ENCODE data around the gene SELENOO. TPM values are rescaled to one million over a fixed set of nuclear protein-coding genes. Genes with fewer than 3 reads are reported as not detected.
A peak's percentile ranks its signal among the peaks of the same experiment; 100 is the strongest.

Gene SELENOO
- total RNA-seq, 1 experiment from 2014 or later, result 20.5 TPM

- DNase-seq (ENCODE audit: low read depth), result no peak
Observed at GRCh38 chr22:50184902-50185374, 15.9 kb upstream of the SELENOO start.

GRCh38 chr22:50185375-50186087 is 15.3 kb upstream of the SELENOO start, which contains the start of gene TRABD:
TSS of gene TRABD (plus strand) at chr22:50185913. CDS start at chr22:50193061, 7,148 bp downstream.
- peak; percentile 94 for DNase-seq (ENCODE audit: low read depth)

DNA sequence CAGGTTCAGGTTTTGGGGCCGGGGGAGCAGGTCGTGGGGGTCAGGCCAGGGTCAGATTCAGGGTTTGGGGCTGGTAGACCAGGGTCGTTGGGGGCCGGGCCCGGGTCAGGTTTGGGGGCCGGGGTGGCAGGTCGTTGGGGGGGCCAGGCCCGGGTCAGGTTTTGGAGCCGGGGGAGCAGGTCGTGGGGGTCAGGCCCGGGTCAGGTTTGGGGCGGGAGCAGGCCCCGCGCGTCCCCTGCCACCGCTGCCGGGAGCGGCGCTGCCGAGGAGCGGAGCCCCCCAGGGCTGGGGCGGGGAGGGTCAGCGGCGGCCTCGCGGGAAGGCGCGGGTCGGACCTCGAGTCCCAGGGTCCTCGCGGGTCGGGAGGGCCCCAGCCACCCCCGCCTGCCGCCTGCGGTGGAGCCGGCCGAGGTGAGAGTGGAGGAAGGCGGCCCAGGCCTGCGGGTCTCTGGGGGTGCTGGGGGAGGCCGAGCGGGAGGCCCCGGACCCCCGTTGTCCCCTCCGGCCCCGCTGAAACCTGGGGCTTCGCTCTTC is 14.6 kb upstream of the SELENOO start:
- DNase-seq (ENCODE audit: low read depth), result no peak

DNA sequence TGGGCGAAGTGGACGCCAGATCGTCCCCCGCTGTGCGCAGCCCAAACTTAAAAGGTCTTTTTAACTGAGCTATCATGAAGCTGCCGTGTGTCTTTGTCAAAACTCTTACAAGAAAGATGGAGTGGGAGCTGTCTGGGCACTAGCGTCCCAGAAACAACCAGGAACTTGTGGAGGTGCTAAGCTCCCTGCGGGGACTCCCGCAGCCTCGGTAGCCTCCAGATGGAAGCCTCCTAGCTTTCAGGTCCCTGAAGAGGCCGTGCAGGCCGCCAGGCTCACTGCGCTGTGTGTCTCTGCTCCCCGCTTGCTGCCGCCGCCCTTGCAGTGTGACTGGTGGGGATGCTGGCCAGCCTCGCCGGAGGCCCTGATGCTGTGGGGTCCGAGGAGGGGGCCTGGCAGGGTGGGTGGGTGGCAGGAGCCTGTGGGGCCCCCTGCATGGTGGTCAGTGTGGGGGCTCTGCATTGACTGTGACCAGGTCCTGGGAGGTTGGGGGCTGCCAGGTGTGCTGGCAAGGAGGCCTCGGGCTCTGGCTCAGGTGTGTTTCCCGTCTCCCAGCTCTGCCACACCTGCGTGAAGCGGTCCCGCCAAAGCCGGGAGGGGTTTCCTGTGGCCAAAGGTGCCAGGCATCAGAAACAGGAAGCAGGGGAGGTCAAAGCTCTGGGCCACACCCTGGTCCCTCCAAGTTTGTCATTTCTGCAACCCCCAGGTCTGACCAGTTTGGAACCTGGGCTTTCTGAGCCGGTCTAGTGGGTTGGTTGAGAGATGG is 13.9 kb upstream of the SELENOO start:
- no peak for DNase-seq (ENCODE audit: low read depth)

DNA sequence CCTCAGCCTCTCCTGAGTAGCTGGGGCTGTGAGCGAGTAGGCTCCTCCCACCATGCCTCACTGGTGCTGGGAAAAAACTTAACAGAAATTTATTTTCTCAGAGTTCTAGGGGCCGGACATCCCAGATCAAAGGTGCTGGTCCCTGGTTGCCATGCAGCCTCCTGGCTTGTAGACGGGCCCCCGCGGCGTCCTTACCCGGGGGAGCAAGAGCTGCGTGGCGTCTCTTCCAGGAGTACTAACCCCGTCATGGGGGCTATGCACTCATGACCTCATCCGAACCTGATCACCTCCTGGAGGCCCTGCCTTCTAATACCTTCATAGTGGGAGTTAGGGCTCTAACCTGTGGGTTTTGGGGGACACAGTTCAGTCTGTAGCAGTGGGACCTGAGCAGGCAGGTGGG is 12.5 kb upstream of the SELENOO start:
- no peak for DNase-seq (ENCODE audit: low read depth)

DNA sequence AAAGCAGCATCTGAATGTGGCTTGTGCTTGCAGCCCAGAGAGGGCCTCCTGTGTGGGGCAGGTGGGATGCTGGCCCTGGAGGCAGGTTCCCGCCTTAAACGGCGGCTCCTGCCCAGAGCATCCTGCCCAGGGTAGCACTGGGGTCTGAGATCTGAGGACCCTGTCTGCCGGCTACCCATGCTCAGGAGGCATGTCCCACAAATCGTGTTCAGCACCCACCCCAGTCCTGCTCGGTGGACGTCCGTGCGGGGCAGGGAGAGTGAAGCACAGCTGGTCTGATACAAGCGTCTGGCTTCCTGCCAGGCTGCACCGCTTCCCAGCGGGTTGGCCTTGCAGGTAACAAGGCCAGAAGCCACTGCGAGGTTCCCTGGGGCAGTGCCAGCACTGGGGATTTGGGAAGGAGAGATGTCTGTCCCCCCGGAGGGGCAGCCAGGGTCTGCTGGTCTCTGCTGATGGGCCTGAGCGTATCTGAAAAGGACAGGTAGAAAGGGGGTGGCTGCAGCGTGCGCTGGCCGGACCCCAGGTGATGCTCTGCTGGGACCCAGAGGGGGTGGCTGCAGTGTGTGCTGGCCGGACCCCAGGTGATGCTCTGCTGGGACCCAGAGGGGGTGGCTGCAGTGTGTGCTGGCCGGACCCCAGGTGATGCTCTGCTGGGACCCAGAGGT is 11.5 kb upstream of the SELENOO start:
- DNase-seq (ENCODE audit: low read depth), result no peak

DNA sequence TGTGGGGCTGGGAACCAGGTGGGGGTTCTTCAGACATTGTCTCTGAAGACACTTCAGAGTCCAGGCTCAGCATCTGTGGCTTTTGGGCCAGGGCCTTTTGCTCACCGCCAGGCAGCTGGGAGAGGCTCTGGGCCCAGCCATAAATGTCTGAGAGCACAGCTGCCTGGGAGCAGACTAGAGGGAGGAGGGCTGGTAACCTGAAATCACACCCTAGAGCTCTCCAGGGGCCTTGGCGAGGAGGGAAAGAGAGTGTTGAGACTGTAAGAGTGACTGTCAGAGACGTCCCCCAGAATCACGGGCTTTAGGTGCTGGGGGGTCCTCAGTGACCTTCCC is 11.0 kb upstream of the SELENOO start:
- DNase-seq (ENCODE audit: low read depth), result no peak

DNA sequence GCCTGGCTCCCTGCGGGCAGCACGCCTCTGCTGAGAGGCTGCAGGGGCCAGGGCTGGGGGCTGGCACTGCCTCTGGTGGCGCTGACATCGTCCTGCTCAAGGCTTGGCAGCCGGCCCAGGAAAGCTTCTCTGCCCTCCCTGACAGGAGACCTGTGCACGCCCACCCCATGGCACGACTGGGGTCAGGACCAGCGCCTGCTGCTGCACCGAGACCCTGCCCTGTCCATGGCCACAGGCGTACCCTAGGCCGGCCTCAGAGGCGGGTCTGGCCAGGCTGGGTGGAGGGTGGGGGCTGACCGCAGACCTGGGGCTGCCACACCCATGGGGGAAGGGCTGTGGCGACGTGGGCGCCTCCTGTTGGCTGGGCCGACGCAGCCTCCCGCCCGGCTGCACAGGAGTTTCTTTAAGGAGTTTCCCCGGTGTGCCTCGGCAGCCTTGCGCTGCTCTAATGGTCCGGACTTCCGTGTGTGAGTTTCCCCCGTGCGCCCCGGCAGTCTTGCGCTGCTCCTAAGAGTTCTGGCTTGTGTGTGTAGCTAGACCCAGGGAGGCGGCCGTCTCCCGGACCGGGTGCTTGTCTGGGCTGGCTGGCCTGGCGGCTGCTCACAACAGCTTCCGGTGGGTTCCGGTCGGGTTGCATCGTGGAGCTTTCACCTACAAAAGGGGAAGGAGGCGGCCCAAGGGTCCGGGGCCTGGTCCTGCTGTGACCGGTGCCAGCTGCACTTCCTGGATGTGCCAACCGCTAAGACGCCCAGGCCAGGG is 10.4 kb upstream of the SELENOO start:
- DNase-seq (ENCODE audit: low read depth), result peak; percentile 73

DNA sequence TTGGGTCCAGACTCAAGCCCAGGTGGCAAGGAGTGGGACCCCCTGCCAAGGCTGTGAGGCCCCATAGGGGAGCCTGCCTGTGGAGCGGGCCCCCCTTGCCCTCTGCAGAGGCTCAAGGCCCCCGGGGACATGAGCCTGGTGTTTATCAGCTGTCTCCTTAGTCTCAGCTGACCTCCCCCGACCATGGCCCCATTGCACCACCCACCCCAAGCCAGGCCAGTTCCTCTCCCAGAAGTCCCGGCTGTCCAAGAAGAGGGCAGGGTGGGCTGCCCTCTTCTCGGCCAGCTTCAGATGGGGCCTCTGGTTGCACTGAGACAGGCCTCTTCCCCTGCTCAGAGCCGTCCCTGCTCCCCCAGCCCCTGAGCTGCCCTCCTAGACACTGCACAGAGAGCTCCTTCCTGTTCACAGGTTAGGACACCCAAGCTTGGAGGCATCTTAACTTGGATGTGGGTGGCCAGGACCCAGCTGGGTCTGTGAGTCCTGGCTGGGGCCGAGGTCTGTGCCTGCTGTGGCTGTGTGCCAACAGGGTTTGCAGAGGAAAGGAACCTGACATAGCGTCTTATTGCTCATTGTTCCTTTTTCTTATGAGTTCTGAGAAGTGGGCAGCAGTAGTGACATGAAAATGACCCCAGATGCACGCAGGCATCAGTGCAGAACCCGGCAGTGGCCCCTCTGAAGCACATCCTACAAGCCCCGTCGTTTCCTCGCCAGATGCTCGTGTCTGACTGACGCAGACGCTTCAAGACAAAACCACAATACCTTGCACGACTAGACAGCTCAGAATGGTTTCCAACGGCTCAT is 9.7 kb upstream of the SELENOO start:
- DNase-seq (ENCODE audit: low read depth), result no peak

DNA sequence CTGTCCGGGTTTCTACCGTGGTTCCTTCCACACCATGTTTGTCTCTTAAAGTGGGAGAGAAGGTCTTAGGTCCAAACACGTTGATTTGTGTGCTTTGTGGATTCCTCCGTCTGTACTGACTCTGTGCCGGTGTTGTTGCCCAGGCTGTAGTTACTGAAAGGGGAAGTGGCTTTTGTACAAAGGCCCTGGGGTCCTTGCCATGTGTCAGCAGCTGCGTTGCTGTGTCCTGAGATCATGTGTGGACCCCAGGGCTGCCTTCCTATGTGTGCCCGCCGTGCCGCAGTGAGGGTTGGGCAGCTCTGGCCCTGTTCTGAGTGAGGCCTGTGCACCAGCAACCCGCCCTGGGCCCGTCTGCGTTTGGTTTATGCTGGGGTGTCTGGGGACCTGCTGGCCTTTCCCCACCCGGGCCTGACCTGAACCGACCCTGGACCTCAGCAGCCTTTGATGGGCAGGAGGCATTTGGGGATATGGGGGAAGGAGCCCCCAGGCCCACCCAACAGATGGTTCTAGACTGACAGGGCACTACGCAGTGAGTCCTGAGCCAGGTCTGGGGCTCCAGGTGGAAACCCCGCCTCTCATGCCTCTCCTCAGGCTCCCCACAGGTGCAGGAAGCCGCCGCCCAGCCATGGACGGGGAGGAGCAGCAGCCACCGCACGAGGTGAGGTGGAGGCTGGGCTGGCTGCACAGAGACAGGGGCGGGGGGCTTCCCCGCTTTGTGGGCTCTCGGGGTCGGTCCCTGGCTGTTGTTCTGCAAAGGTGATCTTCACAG is 8.2 kb upstream of the SELENOO start:
- no peak for DNase-seq (ENCODE audit: low read depth)

DNA sequence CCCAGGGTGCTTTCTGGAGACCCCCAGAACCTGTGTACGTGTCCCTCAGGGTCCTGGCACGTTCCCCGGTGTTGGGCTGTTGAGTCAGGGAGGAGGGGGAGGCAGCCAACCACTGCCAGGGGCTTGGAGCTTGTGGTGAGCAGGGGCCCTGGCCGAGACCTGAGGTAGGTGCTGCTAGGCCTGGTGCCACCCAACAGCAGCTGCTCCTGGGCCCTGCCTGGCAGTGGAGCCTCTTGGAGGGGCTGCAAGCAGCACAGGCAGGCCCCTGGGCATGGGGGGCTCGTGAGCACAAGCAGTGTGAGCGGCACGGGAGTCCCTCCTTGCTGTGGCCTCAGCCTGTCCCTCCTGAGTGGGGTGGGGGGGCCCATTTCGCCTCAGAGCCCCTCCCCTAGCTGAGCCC is 7.2 kb upstream of the SELENOO start:
- no peak for DNase-seq (ENCODE audit: low read depth)

DNA sequence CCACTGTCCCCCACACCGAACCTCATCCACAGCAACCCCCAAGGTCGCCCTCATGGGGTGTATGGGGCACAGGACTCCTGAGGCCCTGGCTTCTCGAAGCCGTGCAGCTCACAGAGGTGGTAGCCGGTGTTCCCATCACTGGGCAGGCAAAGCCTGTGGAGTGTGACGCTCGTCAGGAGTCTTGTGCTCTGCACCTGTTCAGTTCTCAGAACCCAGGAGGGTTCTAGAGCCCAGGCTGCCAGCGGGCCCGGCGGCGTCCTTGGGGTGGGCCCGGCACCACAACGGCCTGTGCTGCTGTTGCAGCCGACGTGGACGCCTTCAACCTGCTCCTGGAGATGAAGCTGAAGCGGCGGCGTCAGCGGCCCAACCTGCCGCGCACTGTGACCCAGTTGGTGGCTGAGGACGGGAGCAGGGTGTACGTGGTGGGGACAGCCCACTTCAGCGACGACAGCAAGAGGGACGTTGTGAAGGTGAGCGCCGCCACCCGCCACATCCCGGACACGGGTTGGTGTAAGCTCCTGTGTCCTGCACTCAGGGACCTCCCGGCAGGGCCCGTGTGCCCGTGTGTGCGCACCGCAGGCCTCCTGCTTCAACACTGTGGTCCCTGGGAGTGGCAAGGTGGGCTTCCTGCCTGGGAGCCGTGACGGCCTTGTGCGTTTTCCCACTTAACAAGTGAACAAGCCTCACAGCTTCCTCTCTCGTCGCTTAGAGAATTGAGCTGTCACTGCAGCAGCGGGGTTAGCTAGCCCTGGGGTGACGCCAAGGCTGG is 6.6 kb upstream of the SELENOO start:
- no peak for DNase-seq (ENCODE audit: low read depth)

DNA sequence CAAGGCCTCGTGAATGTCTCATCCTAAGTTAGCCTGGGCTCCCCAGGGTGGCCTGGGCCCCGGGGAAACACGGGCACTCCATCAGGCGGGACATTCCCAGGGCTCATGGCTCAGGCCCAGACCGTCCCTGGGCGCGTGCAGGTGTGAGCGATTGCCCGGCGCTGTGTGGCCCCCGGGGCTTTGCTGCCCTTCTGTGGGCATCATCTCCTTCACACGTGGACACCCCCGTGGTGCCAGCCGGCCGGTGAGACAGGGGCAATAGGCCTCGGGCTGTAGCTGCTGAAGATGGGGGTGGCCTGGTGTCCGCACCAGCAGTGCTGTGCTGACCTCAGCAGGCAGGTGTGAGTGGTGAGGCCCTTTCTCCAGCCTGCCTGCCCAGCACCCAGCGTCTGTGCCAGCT is 4.6 kb upstream of the SELENOO start:
- DNase-seq (ENCODE audit: low read depth), result no peak

DNA sequence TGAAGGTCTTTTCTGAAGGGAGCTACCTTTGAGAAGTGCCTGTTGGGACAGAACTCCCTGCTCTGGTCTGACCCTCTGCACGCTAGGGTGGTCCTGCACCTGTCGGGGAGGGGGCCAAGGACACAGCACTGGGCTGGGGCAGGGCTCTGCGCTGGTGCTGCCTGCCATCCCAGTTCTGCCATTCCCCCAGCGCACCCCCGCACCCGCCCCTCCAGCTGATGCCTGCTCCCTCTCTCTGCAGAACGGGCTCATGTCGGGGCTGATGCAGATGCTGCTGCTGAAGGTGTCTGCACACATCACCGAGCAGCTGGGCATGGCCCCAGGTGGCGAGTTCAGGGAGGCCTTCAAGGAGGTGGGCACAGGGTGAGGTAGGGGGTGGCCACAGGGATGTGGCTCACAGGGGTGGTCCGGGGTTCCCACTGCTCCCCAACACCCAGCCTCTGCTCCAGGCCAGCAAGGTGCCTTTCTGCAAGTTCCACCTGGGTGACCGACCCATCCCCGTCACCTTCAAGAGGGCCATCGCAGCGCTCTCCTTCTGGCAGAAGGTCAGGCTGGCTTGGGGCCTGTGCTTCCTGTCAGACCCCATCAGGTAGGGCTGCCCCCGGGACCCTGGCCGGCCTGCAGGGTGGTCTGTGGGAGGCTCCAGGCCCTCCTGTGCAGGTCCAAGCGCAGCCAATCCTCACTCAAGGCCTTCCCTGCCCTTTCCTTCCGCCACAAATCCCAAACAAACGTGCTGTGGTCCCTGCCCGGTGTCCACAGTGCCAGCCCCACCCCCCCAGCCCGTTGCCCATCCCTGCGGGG is 3.6 kb upstream of the SELENOO start:
- DNase-seq (ENCODE audit: low read depth), result no peak

DNA sequence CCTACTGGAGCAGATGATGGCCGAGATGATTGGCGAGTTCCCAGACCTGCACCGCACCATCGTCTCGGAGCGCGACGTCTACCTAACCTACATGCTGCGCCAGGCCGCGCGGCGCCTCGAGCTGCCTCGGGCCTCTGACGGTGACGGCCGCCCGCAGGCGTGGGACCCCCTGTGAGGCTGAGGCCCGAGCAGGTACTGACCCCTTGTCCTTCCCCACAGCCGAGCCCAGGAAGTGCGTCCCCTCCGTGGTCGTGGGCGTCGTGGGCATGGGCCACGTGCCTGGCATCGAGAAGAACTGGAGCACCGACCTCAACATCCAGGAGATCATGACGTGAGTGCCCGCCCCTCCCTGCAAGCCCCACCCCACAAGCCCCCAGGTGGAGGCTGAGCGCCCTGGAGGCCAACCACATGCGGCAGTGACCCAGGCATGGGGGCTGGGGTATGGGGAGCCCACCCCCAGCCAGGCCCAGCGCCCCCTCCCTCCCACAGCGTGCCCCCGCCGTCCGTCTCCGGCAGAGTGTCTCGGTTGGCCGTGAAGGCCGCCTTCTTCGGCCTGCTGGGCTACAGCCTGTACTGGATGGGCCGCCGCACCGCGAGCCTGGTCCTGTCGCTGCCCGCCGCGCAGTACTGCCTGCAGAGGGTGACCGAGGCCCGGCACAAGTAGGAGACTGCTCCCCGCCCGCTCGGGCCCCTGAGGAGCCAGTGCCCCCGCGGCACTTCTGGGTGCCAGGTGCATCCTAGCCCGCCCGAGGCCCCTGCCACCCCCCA is 2.8 kb upstream of the SELENOO start:
- DNase-seq (ENCODE audit: low read depth), result no peak

DNA sequence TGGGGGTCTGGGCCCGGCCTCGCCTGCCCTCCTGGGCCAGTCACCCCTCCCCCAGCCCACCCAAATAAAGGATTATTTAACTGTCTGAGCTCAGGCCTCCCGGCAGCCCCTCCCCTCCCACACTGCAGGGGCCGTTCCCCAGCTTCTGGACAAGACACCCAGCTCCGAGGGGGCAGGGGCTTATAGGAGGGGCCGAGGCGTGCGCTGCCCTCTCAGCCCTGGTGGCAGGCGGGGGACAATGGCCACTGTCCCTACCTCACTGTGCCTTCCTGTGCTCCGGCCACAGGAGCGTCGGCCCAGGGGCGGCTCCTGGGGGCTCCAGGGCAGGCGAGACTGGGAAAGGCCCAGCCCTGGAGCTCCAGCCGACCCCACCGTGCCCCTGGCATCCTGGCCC is 2.2 kb upstream of the SELENOO start:
- DNase-seq (ENCODE audit: low read depth), result no peak

DNA sequence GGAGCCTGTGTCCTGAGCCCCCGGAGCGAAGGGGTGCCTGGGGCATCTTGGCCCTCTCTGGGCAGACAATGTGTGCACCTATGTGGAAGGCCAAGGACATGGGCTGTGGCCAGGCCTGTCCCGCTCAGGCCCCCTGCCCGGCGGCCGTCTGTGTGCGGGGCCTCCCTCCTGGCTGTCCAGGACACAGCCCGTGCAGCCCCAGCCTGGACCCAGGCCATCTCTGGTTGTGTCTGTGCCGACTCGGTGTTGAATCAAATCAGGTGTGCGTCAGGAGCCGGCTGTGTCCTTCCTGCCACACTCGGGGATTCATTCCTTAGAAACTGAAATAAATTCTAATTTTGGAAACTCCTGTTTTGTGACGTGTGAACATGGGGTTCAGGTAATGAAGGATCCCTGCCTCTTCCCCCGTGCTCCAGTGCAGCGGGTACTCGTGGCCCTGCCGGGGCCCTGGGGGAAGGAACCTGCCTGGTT is 1.5 kb upstream of the SELENOO start:
- DNase-seq (ENCODE audit: low read depth), result no peak
